Left renal pelvis (tissue), 4 donors: ENCODE results near the gene SACS. TPM values are rescaled to one million over a fixed set of nuclear protein-coding genes. Genes with fewer than 3 reads are reported as not detected.
"Not testable (repeated sequence)": the region's sequence is repeated elsewhere in the genome, so short reads cannot be mapped to it uniquely, and the experiment has no call there.

Experiments
- DNase-seq, 4 donors: peaks; one replicate each; pipeline ENCODE4 v3.0.0-alpha.2; 2013; ENCODE audit warnings: low read depth in 4 of 4, low spot score in 3 of 4
- polyA plus RNA-seq, 4 donors: library from polyadenylated mRNA; unstranded; fragments of 120-200 nt; gene quantifications; one replicate each; pipeline ENCODE4 v1.2.1, GENCODE V29; 2013; ENCODE audit not compliant: insufficient read length in 4 of 4

The SACS gene
- polyA plus RNA-seq, 4 donors, result 10.9 to 13.8 (median 12.1) TPM

DNA sequence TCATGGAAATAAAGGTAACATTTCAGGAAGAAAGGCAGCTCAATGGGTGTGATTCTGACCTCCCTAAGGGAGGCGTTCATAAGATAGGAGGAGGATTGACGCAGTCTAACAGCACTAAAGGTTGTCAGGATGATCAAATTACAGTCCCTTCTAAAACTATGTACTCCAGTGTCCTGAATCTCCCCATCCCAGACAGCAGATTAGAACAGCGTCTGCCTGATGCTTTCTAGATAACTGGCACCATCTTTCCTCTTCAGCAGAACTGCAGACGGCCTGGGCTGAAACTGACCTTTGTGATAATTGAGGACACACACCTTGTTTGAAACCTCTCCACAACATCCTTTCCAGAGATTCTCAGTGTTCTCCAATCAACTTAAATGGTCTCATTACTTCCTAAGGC, 25.5 kb upstream of the SACS start:
- no peak for DNase-seq

DNA sequence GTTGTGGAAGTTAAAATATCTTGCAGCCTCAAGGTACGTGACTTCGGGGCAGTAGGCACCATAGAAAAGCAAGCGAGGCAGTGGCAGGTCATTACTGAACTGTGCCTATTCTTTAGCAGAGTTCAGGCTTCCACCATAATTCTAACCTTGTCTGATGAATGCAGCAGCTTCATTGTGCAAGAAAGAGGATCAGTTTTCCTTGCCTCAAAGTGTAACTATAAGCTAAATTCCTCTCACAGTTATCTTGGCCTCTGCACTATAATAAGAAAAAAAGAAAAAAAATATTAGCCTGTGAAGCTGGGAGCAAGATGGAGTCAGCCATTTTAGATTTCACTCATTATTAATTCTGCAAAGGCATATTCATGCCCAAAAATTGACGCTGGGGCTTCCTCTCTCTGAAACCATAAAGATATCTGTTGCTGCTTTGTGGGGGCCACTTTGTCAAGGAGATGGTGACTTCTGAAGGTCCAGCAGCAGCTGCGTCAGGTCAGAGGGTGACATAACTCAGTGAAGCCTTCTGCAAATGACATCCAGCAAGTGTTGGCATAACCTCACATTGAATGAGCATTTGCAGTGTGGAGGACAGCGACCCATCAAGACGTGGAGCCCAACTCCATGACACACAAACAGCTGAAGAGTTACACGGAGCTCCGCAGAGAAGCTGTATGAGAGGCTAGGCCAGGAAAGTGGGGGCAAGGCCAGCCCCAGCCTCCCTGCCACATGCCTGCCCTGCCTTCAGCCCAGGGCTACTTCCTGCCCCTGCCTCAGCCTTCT, 23.1 kb upstream of the SACS start:
- no peak for DNase-seq

DNA sequence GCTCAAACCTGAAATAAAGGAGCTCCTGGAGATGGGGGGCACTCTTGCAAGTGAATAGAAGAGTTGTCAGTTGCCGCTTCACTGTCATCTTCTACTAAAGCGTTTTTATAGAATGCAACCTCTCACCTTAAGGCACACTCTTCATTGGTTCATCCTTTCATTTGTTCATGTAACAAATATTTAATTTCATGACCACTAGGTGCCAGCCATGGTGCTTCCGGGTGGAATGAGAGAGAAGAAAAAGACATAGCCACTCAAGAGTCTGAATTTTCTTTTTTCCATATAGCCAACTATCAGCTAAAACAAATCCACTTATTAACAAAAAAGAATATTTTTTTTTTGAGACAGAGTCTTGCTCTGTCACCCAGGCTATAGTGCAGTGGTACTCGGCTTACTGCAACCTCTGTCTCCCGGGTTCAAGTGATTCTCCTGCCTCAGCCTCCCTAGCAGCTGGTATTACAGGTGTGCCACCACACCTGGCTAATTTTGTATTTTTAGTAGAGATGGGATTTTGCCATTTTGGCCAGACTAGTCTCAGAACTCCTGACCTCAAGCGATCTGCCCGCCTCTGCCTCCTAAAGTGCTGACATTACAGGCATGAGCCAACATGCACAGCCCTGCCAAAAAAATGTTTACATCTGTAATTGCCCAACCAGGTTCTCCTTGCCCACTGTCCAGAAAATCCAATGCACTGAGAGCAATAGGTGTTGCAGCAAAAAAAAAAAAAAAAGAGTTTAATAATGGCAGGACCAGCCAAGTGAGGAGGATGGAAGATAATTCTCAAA, 22.1 kb upstream of the SACS start:
- DNase-seq, result no peak

- DNase-seq, result no peak
These were observed 19.6 kb upstream of the SACS start for GRCh38 chr13:23453132-23453531.

- no peak for DNase-seq
These were observed 17.0 kb upstream of the SACS start for GRCh38 chr13:23450340-23451046.

DNA sequence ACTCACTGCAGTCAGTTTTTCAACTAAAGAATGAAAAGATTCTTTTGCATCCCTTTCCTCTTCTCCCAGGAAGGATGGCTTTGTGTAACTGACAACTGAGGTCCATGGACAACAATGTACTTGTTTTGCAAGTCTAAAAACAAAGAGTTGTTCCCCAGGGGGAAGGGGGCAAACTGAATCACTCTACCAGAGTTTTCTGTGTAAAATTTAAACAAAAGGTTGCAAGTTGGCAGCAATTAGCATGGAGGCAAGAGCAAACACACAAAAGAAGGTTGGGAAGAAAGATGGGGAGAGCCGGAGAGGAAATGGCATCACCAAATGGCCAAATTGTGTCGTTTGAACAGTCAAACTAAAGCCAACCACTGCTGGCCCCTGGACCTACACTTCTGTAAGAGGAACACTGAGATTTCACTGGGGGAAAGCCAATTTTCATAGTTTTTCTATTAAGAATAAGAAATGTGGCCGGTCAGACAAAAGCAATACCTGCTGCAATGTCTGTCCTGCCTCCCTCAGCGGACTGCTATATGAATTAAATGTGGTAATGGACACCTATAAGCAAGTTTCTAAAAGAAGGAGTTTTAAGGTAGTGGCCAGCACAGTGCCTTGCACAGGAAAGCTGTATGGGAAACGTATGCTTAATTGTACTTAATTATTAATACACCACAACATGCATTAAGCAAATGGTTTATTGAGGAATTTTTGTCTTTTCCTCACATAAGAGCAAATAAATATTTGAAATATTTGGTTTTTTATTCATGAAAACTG, 16.1 kb upstream of the SACS start:
- DNase-seq, result no peak

GRCh38 chr13:23447927-23448326, 14.4 kb upstream of the SACS start:
- DNase-seq, result no peak

DNA sequence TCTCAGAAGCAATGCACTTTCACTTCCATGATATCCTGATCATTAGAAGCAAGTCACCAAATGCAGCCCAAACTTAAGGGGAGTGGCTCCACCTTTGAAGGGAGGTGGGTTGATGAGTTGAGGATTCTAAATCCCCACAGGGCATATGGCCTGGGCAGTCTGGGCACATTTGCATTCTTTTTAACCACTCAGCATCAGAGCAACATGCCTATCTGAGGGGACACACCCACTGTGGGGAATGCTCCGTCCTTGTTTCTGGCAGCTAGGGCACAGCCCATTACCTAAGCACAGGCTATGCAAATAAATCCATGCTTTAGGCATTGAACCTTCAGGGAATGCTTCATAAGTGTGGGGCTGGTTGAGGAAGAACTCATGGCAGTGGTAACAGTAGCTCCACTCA, 12.3 kb upstream of the SACS start:
- no peak for DNase-seq

DNA sequence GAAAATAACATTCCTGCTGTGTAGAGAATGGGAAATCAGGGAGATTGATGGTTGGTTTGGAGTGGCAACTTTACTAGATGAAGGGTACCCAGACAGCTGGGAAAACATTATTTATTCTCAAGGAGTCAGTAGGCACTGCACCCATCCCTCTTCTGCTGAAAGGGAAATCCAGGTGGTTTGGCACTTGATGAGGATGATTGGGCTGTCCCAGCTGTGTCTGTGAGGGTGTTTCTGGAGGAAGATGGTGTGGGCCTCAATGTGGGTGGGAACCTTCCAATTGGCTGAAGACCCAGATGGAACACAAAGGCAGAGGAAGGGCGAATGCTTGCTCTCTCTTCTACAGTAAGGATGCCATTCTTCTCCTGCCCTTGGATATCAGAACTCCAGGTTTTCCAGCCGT, 10.4 kb upstream of the SACS start:
- DNase-seq, result no peak

GRCh38 chr13:23443110-23443509, 9.6 kb upstream of the SACS start:
- DNase-seq, result no peak

DNA sequence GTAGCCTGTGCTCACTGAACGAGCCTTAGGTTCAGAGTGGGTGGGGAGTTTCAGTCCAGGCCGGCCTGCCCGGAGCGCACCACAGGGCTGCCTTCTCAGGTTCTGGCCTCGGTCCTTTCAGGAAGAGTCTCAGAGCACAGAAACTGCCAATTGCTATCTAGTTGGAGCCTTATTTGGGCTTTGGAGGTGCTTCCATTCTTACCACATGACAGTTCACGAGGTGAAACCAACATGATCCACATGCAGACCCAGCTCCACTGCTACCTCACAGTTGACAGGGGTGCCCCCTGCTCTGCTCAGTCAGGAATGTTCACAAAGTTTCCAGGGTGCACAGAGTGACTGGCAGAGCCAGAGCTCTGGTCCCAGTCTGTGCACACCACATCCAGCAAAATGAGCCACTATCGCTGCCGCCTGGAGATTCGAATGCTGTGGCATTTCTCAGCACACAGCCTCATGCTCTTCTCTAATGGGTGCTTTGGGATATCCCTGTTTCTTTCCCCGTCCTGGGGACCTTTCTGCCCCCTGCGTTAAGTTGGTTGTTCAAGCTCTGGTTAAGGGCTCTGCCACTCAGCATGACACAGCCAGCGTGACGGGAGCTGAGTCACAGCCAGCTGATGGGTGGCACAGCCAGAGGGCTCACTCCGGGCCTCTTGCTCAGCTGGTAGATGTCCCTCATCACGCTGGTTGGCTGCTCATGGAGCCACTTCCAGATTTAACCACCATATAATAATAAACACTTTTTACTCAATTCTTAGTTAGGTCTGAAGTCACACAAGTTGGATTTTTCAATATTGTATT, 7.5 kb upstream of the SACS start:
- DNase-seq, result no peak

- DNase-seq, result not testable (repeated sequence)
These were observed 6.8 kb upstream of the SACS start for GRCh38 chr13:23440324-23440723.

DNA sequence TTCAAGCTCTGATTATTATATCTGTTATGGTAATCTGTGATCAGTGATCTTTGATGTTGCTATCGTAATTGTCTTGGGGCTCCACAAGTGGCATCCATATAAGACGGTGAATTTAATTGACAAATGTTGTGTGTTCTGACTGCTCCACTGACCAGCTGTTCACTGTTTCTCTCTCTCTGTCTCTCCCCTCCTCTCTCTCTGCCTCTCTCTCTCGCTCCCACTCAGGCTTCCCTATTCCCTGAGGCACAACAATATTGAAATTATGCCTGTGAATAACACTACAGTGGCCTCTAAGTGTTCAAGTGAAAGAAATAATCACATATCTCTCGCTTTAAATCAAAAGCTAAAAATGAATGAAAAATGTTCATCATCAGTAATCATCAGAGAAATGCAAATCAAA, 4.4 kb upstream of the SACS start:
- DNase-seq, result no peak

DNA sequence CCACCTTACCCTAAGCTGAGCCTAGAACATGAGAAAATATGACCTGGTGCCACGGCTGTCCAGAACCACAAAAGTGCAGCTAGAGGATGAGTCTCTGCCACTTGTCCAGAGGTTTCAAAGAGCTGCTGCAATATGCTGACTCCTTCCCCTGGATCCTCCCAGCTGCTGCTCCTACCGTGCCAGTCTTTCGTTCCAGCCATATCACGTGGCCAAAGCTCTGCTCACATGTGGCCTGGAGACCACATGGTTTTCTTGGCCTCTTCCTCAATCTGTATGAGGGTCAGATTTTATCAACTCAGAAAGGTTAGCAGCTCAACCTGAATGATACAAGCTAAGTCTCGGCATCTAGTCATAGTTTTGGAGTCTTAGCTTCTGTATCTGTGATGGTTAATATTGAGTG, 3.2 kb upstream of the SACS start:
- DNase-seq, result no peak

DNA sequence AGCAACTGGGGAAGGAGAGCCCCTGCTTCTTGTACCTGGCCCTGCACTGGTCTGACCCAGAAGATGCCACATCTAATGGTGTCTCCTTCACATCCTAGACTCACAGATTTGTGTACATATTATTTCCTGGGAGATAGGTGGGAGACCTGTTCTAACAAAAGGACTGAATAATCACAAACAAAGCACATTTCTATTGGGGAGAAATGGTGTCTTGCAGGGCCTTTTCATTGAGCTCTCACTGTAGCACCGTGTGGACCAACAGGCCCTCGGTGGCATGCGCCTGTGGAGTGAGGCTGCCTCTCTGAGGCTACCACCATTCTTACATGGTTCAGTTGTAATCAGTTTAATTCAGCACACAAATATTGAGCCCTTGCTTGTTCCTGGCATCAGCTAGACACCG, 989 bp upstream of the SACS start:
- no peak for DNase-seq

DNA sequence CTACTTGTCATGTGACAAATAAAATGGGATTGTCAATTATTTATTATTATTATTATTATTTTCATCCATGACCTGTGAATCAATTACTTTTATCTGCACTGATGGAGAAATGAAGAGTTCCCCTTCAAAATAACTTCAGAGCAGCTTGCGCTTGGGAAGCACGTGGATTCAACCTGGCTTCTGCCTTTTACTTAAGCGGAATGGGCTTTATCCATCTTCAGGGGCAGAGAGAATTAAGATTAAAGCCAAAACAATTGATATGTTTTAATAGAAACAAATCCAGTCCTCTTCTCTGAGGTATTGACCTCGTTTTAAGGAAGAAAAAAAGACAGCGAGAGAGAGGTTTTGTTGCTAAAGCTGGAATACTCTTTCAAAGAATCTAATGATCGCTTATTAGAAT, 876 bp downstream of the SACS start:
- DNase-seq, result no peak

DNA sequence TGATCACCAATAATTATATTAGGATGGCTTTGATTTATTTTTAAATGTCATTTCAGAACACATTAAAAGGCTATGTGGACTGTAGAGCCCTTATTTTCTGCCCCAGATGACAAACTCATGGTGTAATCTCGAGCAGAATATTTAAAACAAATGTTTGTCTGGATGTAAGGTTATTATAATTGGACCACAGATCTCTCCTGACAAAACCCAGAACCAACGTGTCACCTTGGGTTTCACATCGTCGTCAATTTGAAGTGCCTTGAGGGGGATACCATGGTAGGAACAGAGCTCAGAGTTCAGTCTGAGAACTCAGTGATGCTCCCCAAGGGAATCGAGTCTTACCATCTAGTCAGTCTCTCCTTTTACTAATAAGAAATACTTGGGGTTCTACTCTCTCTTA, 2.8 kb downstream of the SACS start:
- no peak for DNase-seq

DNA sequence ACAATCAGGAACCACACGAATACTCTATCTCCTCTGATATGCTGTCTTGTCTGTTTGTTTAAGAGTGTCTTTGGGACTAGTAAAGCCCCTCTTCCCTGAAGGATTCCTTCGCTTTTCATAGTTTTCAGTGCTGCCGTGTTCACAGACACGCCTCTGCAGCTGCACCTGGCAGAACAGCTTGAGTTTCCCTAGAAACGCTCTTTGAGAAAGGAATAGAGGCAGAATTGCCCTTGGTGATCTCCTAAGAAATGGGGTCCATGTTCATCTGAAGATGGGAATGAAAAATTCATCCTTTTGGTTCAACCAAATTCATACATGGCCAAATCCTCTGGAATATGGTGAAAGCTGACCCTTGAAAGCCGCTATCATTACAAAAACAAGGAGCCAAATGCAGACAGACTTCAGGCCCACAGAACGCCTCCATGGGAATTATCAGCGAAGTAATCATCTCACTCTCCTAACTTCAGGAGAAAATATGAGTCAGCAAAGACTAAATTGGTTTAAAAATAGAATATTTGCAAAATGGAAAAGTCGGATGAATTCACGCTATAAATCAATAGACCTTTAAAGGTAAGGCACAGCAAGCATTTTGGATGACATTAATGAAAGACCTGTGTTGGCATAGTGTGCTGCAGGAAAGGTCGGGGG, 5.5 kb downstream of the SACS start:
- no peak for DNase-seq

DNA sequence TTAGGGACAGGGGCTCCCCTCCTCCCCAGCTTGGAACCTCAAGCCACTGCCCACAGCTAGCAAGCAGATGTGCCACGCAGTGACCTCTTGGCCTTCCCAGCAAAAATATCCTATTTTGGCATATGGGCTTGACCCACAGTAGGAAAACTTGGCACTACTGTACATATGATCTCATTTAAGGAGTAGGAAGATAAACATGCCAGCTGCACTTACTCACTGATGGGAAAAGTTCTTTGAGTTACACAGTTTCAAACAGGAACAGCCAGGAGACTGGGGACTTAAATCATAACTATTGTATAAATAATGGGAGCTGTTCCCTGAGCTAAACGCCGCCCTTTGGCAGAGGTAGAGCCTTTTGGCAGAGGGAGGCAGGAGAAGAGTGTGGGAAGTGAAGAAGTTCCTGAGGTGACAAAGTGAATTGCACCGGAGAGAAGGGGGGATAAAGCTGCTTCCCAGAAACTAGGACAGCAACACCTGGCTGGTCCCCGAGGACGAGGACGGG, 6.1 kb downstream of the SACS start:
- peak in 1 of 4 donors; percentile 29 for DNase-seq
